T-helper 17 cell (primary cell): ENCODE data around the gene OR52R1. TPM values are rescaled to one million over a fixed set of nuclear protein-coding genes. Genes with fewer than 3 reads are reported as not detected.
"Not testable (repeated sequence)": the region's sequence is repeated elsewhere in the genome, so short reads cannot be mapped to it uniquely, and the experiment has no call there.

Source experiments
- ATAC-seq: fragments of 150-1000 bp; cut with Tn5 transposase; 2 replicates; pipeline ENCODE4 v1.10.0; 2021; ENCODE audit warnings: mild to moderate bottlenecking, moderate library complexity
- DNase-seq, 3 donors: peaks; one replicate each; pipeline versions ENCODE4 v3.0.0 to v3.0.0-alpha.2; 2020 to 2021
- H3K9me3 ChIP-seq: one replicate; pipeline ENCODE4 v1.7.0; 2013; ENCODE audit warnings: low read length, mild to moderate bottlenecking; ENCODE audit not compliant: control insufficient read depth, poor library complexity, severe bottlenecking
- H3K27ac Mint-ChIP-seq: one replicate; pipeline ENCODE4 v1.8.0; 2022; ENCODE audit warnings: mild to moderate bottlenecking, moderate library complexity, mixed read lengths
- H3K27me3 Mint-ChIP-seq: one replicate; pipeline ENCODE4 v1.8.0; 2022; ENCODE audit warnings: mixed read lengths
- H3K36me3 Mint-ChIP-seq: one replicate; pipeline ENCODE4 v1.8.0; 2022; ENCODE audit warnings: low read depth, mixed read lengths
- H3K4me1 Mint-ChIP-seq: one replicate; pipeline ENCODE4 v1.8.0; 2022; ENCODE audit warnings: mild to moderate bottlenecking, mixed read lengths
- H3K4me3 Mint-ChIP-seq: one replicate; pipeline ENCODE4 v1.8.0; 2022; ENCODE audit warnings: mild to moderate bottlenecking, moderate library complexity, mixed read lengths
- total RNA-seq, 4 donors: library from RNA in 2 of 4; stranded (reverse) in 2 of 4; gene quantifications; one replicate each; pipeline ENCODE4 v1.2.3 and lab custom pipeline; 2022 to 2026

OR52R1 gene
- total RNA-seq (not detected), total RNA-seq (lab: John Stamatoyannopoulos, UW) (0 reads per million in 2 donors)

DNA sequence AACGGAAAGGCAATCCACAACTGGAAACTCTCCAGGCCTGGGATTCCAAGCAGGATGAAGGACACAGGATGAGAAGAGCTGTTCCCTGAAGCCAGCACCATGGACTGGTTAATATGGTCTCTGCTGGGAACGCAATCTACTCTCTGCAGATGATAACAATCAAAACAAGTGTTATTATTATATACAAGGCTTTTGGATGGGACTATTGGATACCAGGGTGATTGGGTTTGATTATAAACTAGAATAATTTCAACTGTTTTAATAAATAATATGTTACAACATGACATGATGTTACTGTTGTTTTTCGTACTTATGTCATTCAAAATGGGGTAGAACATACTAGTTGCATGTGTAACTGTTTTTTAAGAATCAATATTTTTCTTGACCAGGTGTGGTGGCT, at the start of gene OR52R1:
TSS of gene OR52R1 (minus strand) at position 101 of the 400 bp plus-strand sequence. CDS start at position 101, 0 bp downstream.
- peaks cover 6% of the 10 kb centered on the region for H3K27me3 Mint-ChIP-seq
- H3K4me1 Mint-ChIP-seq, result no peaks in the 10 kb centered on the region
- H3K9me3 ChIP-seq, result no peaks in the 10 kb centered on the region
- H3K27ac Mint-ChIP-seq, result no peak within 1 kb of the TSS
- H3K36me3 Mint-ChIP-seq, result no peaks in the 10 kb centered on the region
- no peak for ATAC-seq
- DNase-seq, result no peak
- no peak within 1 kb of the TSS for H3K4me3 Mint-ChIP-seq

DNA sequence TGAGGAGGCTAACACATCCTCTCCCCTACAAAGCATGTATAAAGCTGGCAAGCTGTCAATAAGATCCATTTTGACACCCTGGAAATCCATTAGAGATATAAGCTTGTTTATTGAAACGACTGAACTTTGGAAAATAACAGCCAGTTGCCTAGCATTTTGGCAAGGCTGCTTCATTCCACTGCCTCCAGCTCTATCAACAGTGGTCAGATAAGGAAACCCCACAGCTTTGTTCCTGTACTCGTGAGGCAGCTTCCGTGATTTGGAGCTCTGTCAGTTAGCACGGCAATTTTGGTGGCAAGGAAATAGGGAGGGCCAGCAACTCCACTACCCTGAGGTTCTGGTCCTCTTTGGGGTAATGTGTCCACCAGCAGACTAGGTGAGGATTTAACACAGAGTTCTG, 46.9 kb upstream of the OR52R1 start:
- Mint-ChIP-seq H3K27me3 (peaks cover 7% of the 10 kb centered on the region), H3K4me1 (no peaks in the 10 kb centered on the region), H3K36me3 (no peaks in the 10 kb centered on the region), H3K4me3 (no peak overlapping the region), H3K27ac (no peak overlapping the region)
- ATAC-seq, result no peak
- DNase-seq, result no peak
- H3K9me3 ChIP-seq, result no peaks in the 10 kb centered on the region

DNA sequence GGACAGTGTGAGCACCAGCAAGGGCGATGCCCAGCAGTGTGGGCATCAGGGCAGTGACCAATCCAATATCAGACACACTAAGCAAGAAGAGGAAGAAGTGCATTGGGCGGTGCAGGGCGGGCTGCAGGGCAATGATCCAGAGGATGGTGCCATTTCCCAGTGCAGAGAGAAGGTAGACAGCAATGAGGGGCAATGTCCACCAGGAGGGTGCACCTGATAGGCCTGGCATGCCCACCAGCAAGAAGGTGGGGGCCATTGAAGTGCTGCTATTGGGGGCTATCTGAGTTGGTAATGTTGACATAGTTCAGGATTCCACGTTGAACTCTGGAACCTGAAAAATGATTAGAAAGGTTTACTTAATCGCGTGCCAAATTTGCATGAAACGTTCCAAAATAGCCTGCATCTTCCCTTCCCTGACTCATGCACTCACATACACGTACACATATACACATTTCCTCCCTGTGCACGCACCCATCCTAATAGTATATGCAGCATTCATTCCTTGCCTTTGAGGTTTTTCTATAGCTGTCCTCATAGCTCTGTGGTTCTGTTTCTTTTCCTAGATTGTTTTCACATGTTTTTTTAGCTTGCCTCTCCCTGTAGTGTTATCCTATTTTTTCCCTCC, 44.8 kb upstream of the OR52R1 start, which contains the start of gene OR51S1:
TSS of gene OR51S1 (minus strand) at position 301 of the 625 bp plus-strand sequence. CDS start at position 301, 0 bp downstream.
- ATAC-seq (no peak), DNase-seq (no peak)
- H3K9me3 ChIP-seq, result no peaks in the 10 kb centered on the region
- Mint-ChIP-seq H3K4me1 (no peaks in the 10 kb centered on the region), H3K36me3 (no peaks in the 10 kb centered on the region), H3K4me3 (no peak within 1 kb of the TSS), H3K27ac (no peak within 1 kb of the TSS), H3K27me3 (peaks cover 9% of the 10 kb centered on the region)

DNA sequence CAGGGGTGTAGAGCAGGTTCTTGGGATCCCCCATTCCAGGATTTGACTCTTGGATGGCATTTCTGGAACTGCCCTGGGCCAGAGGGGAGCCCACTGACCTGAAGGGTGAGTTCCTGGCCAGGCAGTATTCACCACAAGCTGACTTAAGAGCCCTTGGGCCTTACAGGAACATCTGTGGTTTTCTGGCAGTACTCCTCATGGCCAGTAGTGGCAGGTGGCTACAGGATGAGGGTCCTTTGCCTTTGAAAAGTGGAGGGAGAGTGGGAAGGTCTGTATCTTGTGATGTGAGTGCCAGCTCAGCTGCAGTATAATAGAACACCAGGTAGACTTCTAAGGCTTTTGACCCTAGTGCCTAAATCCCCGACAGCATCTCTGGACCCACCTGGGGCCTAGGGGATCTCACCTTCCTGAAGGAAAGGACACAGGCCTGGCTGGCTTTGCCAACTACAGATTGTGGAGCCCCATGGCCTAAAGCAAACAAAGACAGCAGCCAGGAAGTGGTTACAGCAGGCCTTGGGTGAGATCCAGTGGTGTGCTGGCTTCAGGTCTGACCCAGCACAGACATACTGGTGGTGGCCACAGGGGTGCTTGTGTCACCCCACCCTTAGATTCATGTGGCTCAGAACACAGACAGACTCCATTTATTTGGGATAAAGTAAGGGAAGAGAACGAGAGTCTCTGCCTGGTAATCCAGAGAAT, 35.8 kb upstream of the OR52R1 start:
- Mint-ChIP-seq H3K4me3 (no peak overlapping the region), H3K27me3 (peaks cover 31% of the 10 kb centered on the region), H3K27ac (no peak overlapping the region), H3K4me1 (no peaks in the 10 kb centered on the region), H3K36me3 (no peaks in the 10 kb centered on the region)
- DNase-seq (no peak), ATAC-seq (no peak)
- no peaks in the 10 kb centered on the region for H3K9me3 ChIP-seq

DNA sequence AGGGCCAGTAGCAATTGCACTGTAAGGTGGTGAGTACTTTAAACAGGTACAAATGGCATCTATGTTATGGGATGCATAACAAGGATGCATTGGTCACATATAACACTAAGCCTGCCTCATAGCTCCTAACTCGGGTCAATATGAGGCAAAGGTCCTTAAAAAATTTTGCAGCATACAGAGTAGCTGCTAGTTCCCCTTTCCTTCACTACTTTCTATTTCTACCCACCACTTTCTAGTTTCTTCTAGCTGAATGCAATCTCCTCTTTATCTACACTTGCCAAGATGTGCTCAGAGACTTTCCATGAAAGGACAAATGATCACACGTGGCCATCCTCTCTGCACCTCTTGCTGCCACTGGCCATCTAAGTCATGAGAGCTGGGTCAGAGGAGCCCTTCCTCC, 26.7 kb upstream of the OR52R1 start:
- no peak overlapping the region for H3K27ac Mint-ChIP-seq
- peaks cover 27% of the 10 kb centered on the region for H3K27me3 Mint-ChIP-seq
- ATAC-seq, result no peak
- DNase-seq, result no peak
- H3K4me1 Mint-ChIP-seq, result no peaks in the 10 kb centered on the region
- H3K9me3 ChIP-seq, result no peaks in the 10 kb centered on the region
- H3K36me3 Mint-ChIP-seq, result no peaks in the 10 kb centered on the region
- no peak overlapping the region for H3K4me3 Mint-ChIP-seq

DNA sequence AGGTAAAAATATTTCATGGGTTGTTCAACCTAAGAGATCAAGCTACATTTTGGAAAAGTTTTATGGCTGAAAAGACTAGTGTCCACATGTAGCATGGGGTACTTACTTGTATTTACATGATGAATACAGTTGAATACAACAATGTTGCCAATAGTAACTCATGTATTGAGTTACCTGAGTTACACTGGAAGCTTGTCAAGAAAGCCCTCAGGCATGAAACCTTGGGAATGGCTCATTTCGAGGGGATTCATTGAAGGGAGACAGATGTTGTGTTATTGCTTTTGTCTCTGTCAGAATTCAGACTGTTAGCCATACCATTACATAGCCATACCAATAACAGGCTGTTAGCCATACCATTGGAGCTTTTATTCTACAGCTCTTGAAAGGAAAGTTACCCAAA, 26.2 kb upstream of the OR52R1 start:
- no peaks in the 10 kb centered on the region for H3K9me3 ChIP-seq
- no peaks in the 10 kb centered on the region for H3K36me3 Mint-ChIP-seq
- no peak overlapping the region for H3K4me3 Mint-ChIP-seq
- H3K4me1 Mint-ChIP-seq, result no peaks in the 10 kb centered on the region
- no peak overlapping the region for H3K27ac Mint-ChIP-seq
- peaks cover 27% of the 10 kb centered on the region for H3K27me3 Mint-ChIP-seq
- no peak for DNase-seq
- ATAC-seq, result no peak

DNA sequence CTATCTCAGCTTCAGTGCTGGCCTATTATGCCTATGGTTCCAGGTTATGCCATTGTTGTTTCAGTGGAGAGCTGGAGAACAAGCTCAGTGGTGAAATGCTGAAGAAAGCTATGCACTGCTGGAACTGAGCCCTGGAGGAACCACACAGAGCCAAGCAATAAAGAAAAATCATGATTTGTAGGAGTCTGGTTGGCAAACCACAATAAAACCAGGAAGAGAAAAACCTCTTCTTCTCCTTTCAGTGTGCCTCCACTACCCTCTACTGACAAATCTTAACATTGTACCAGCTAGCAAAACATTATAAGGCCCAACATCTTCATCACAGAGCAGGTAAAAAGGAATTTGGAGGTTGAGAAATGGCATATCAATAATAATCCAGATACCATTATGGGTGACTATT, 22.2 kb upstream of the OR52R1 start:
- Mint-ChIP-seq H3K27ac (no peak overlapping the region), H3K4me1 (no peaks in the 10 kb centered on the region), H3K36me3 (no peaks in the 10 kb centered on the region), H3K4me3 (no peak overlapping the region), H3K27me3 (peaks cover 32% of the 10 kb centered on the region)
- no peaks in the 10 kb centered on the region for H3K9me3 ChIP-seq
- DNase-seq (no peak), ATAC-seq (no peak)

DNA sequence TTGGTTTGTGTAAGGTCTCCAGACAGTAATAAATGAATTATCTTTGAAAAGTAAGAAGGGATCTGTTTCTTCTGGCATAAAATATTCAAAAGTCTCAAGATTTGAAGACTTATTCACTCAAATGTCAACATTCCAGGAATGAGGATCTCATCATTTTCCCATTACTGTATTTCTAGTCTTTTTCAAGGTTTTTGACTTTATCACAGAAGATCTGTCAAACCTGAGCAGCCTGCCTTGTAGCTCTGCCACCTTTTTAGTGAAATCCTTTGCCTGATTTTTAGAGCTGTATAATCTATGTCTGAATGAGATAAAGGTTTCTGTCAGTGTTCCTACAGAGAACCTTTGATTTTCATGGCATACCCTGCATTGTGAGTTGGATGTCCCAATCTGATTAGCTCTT, 21.0 kb upstream of the OR52R1 start:
- H3K36me3 Mint-ChIP-seq, result no peaks in the 10 kb centered on the region
- peaks cover 25% of the 10 kb centered on the region for H3K27me3 Mint-ChIP-seq
- H3K27ac Mint-ChIP-seq, result no peak overlapping the region
- DNase-seq (no peak), ATAC-seq (no peak)
- H3K4me3 Mint-ChIP-seq, result no peak overlapping the region
- no peaks in the 10 kb centered on the region for H3K9me3 ChIP-seq
- H3K4me1 Mint-ChIP-seq, result no peaks in the 10 kb centered on the region

DNA sequence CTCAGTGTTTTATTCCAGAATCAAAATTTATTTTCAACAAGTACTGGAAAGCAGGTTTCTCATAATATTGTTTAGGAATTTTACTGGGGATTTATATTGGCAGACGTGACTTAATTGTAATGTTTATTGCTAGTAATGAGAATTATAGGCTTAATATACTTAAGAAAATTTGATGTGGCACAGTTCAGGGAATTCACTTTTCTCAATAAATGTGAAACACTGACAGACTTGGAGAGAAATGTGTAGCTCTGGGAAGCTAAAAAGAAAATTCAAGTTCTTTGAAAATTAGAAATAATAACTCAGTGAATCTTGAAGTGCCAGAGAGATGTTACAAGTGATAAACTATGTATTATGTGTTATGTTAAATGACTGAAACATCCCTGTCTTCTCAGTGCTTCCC, 16.8 kb upstream of the OR52R1 start, which contains the start of gene OR51F2:
TSS of gene OR51F2 (plus strand) at position 301 of the 400 bp plus-strand sequence. CDS start 101 bp downstream, outside the sequence.
- no peak within 1 kb of the TSS for H3K27ac Mint-ChIP-seq

DNA sequence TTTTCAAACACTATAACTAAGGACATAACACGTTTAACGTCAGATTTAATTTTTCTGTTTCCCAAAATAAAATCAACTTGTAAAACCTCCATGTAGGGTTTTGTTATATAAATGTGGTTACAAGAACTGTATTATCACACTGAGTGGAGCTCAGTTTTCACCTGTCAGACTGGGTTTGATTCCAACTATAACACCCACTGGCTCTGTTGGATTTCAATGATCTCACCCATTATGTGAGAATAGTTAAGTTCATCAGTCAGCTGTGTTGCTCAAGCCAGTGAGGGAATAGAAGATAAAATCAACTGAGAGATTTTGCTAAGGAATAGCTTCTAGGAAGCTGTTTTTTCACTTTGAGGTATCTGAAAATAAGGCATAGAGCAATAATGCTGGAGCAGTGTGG, 5.1 kb upstream of the OR52R1 start:
- H3K9me3 ChIP-seq, result no peaks in the 10 kb centered on the region
- Mint-ChIP-seq H3K4me3 (no peak overlapping the region), H3K4me1 (no peaks in the 10 kb centered on the region), H3K36me3 (no peaks in the 10 kb centered on the region), H3K27me3 (peaks cover 7% of the 10 kb centered on the region), H3K27ac (no peak overlapping the region)
- ATAC-seq (no peak), DNase-seq (no peak)

More for the DNA sequence above, 16.8 kb upstream of the OR52R1 start, which contains the start of gene OR51F2:
- H3K36me3 Mint-ChIP-seq, result no peaks in the 10 kb centered on the region
- no peaks in the 10 kb centered on the region for H3K4me1 Mint-ChIP-seq
- ATAC-seq (no peak), DNase-seq (no peak)
- no peaks in the 10 kb centered on the region for H3K9me3 ChIP-seq
- peaks cover 8% of the 10 kb centered on the region for H3K27me3 Mint-ChIP-seq
- H3K4me3 Mint-ChIP-seq, result no peak within 1 kb of the TSS

DNA sequence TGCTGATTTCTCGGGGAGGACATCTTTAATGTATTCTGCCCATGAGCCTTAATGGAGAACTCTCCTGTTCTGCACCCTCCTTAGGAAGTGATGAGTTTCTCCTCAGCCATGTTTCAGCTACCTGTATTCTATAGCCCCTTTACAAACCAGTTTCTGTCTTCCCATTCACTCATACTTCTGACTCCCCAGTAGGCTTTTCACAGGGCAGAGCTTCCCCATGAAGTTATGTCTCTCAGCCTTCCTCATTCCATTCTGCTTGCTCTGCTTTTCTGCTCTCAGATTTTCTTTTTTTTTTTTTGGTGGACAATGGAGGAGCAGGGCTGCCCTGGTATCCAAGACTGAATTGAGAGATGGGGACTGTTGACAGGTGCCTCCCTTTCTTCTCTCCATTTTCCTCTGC, 4.3 kb upstream of the OR52R1 start:
- H3K4me3 Mint-ChIP-seq, result no peak overlapping the region
- no peak overlapping the region for H3K27ac Mint-ChIP-seq
- no peaks in the 10 kb centered on the region for H3K4me1 Mint-ChIP-seq
- ATAC-seq (no peak), DNase-seq (no peak)
- H3K9me3 ChIP-seq, result no peaks in the 10 kb centered on the region
- no peaks in the 10 kb centered on the region for H3K36me3 Mint-ChIP-seq
- peaks cover 7% of the 10 kb centered on the region for H3K27me3 Mint-ChIP-seq

DNA sequence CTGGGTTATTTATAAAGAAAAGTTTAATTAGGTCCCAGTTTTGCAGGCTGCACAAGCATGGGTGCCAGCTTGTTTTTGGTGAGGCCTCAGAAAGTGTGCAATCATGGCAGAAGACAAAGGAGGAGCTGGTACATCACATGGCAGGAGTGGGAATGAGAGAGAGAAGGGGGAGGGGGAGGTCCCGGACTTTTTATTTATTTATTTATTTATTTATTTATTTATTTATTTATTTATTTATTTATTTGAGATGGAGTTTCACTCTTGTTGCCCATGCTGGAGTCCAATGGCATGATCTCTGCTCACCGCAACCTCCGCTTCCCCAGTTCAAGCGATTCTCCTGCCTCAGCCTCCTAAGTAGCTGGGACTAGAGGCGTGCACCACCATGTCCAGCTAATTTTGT, 2.9 kb downstream of the OR52R1 start:
- H3K4me1 Mint-ChIP-seq, H3K4me3 Mint-ChIP-seq, DNase-seq, ATAC-seq, H3K27me3 Mint-ChIP-seq, H3K27ac Mint-ChIP-seq, H3K9me3 ChIP-seq, H3K36me3 Mint-ChIP-seq: not testable (repeated sequence)

DNA sequence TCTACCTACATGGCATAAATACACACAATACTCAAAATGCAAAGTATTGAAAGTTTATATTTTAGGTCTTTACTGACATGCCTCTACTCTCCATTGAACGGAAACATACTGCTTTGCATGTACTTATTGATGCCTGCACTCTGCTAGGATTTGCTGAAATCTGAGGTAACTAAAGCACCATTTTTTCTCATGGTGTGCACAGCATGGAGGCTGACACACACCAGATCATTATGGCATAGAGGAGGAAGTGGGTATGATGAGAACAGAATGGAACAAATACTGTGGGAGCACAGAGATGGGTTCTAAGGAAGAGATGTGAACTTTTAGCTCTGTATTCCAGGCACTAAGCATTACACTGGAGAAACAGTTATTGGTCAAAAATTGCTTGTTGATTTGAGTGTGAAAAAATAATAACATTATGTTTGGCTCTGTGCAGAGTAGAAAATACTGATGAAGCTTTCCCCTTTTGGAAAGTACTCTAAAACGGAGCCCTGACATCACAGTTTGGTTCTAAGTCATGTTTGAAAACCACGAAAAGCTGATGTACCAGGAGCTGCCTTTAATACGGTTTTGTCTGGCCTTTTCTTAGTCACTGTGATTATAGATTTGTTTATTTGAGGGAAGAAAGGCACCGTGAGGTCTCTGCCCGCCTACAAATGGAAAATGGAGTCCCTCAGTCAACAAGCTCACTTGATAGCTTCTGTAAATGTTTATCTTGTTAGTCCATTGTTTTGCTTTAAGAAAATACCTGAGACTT, 5.6 kb downstream of the OR52R1 start:
- no peaks in the 10 kb centered on the region for H3K9me3 ChIP-seq
- DNase-seq (no peak), ATAC-seq (no peak)
- no peak overlapping the region for H3K4me3 Mint-ChIP-seq
- H3K36me3 Mint-ChIP-seq, result no peaks in the 10 kb centered on the region
- peaks cover 8% of the 10 kb centered on the region for H3K27me3 Mint-ChIP-seq
- no peak overlapping the region for H3K27ac Mint-ChIP-seq
- H3K4me1 Mint-ChIP-seq, result no peaks in the 10 kb centered on the region
